Right forelimb (tissue), 1 donor: ENCODE data around the gene ABI3BP.

ENCODE experiments used
- DNase-seq: peaks from one replicate; pipeline ENCODE4 v3.0.0-alpha.2; 2018

Gene ABI3BP

GRCh38 chr3:100941041-100941440 lies 52.2 kb downstream of the ABI3BP start:
- no peak for DNase-seq

- DNase-seq: no peak
Measured at GRCh38 chr3:100936931-100937330, 56.3 kb downstream of the ABI3BP start.

- no peak for DNase-seq
Measured at GRCh38 chr3:100932491-100932890, 60.7 kb downstream of the ABI3BP start.

- DNase-seq: no peak
Measured at GRCh38 chr3:100928638-100929428, 64.4 kb downstream of the ABI3BP start.

- no peak for DNase-seq
Measured at GRCh38 chr3:100927775-100928174, 65.4 kb downstream of the ABI3BP start.

GRCh38 chr3:100915706-100916495 lies 77.3 kb downstream of the ABI3BP start:
- DNase-seq: no peak

GRCh38 chr3:100913870-100914648 lies 79.2 kb downstream of the ABI3BP start:
- no peak for DNase-seq

- DNase-seq: no peak
Measured at GRCh38 chr3:100912976-100913545, 80.2 kb downstream of the ABI3BP start.

- DNase-seq: no peak
Measured at GRCh38 chr3:100912571-100912970, 80.7 kb downstream of the ABI3BP start.

- no peak for DNase-seq
Measured at GRCh38 chr3:100911956-100912355, 81.3 kb downstream of the ABI3BP start.

GRCh38 chr3:100910986-100911385 lies 82.2 kb downstream of the ABI3BP start:
- no peak for DNase-seq

- DNase-seq: no peak
Measured at GRCh38 chr3:100902572-100902971, 90.6 kb downstream of the ABI3BP start.

- DNase-seq: no peak
Measured at GRCh38 chr3:100900671-100901335, 92.4 kb downstream of the ABI3BP start.

- no peak for DNase-seq
Measured at GRCh38 chr3:100899440-100900091, 93.7 kb downstream of the ABI3BP start.

GRCh38 chr3:100898681-100899080 lies 94.5 kb downstream of the ABI3BP start:
- DNase-seq: no peak

- DNase-seq: no peak
Measured at GRCh38 chr3:100896994-100897393, 96.2 kb downstream of the ABI3BP start.

GRCh38 chr3:100893590-100893989 lies 99.6 kb downstream of the ABI3BP start:
- no peak for DNase-seq

- no peak for DNase-seq
Measured at GRCh38 chr3:100893108-100893507, 100.1 kb downstream of the ABI3BP start.

GRCh38 chr3:100891827-100892226 lies 101.4 kb downstream of the ABI3BP start:
- DNase-seq: no peak

- no peak for DNase-seq
Measured at GRCh38 chr3:100891033-100891432, 102.2 kb downstream of the ABI3BP start.

- DNase-seq: no peak
Measured at GRCh38 chr3:100888881-100889280, 104.3 kb downstream of the ABI3BP start.

GRCh38 chr3:100882571-100882984 lies 110.6 kb downstream of the ABI3BP start:
- no peak for DNase-seq
